BLaER1 (cell line): ENCODE data around the gene FAM174A.
A peak's percentile ranks its signal among the peaks of the same experiment; 100 is the strongest.

ENCODE experiments used
- H3K27ac ChIP-seq: shearing (Covaris generic); formaldehyde crosslinking; 2 replicates; pipeline ENCODE4 v1.8.1; 2022
- H3K27me3 ChIP-seq: shearing (Covaris generic); formaldehyde crosslinking; 2 replicates; pipeline ENCODE4 v1.8.1; 2022
- H3K36me3 ChIP-seq: shearing (Covaris generic); formaldehyde crosslinking; 2 replicates; pipeline ENCODE4 v1.8.1; 2022
- H3K4me1 ChIP-seq: shearing (Covaris generic); formaldehyde crosslinking; 2 replicates; pipeline ENCODE4 v1.8.1; 2022
- H3K4me2 ChIP-seq: shearing (Covaris generic); formaldehyde crosslinking; 2 replicates; pipeline ENCODE4 v1.8.1; 2022
- H3K4me3 ChIP-seq: shearing (Covaris generic); formaldehyde crosslinking; 2 replicates; pipeline ENCODE4 v1.8.1; 2022
- H3K9ac ChIP-seq: shearing (Covaris generic); formaldehyde crosslinking; 2 replicates; pipeline ENCODE4 v1.8.1; 2022
- H3K9me3 ChIP-seq: shearing (Covaris generic); formaldehyde crosslinking; 2 replicates; pipeline ENCODE4 v1.8.1; 2022
- H4K20me1 ChIP-seq: shearing (Covaris generic); formaldehyde crosslinking; 2 replicates; pipeline ENCODE4 v1.8.1; 2022
- Cebpa-rat ChIP-seq: shearing (Covaris generic); IDR thresholded peaks from 2 replicates; pipeline ENCODE4 v1.8.1; 2022

Gene FAM174A

GRCh38 chr5:100535060-100536005 is at the start of gene FAM174A:
Gene FAM174A, plus strand, starts transcription at chr5:100535374. Its CDS starts 157 bp downstream, at chr5:100535531.
- Histone ChIP-seq H3K4me3 (peak within 1 kb of the TSS; percentile 79), H4K20me1 (no peaks in the 10 kb centered on the region), H3K27ac (peak within 1 kb of the TSS; percentile 78), H3K9me3 (peaks cover 15% of the 10 kb centered on the region), H3K4me2 (peak within 1 kb of the TSS; percentile 85), H3K27me3 (no peaks in the 10 kb centered on the region), H3K4me1 (peaks cover 30% of the 10 kb centered on the region), H3K36me3 (no peaks in the 10 kb centered on the region), H3K9ac (peak within 1 kb of the TSS; percentile 81)
- no peak for TF ChIP-seq Cebpa-rat

DNA sequence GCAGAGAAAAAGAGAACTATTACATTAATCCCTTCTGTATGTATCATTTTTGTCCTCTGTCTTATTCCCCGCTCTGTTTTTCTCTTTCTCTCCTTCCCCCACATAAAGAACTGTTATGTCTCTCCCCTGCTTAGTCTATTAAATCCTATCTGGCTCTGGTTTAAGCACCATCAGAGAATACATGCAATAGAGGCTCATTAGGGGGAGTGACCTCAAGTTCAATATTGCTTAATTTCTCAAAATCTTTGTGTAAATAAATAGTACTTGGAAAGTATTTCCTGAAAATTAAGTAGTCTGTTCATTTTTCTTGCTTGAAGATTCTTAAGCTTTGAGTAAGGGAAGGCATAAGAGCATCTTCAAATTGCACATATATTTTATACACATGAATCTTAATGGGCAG is 41.2 kb upstream of the FAM174A start:
- no peaks in the 10 kb centered on the region for H4K20me1 ChIP-seq
- no peaks in the 10 kb centered on the region for H3K36me3 ChIP-seq
- H3K27me3 ChIP-seq: no peaks in the 10 kb centered on the region
- no peak for TF ChIP-seq Cebpa-rat
- H3K4me3 ChIP-seq: no peak overlapping the region
- no peak overlapping the region for H3K27ac ChIP-seq
- no peak overlapping the region for H3K9ac ChIP-seq
- H3K9me3 ChIP-seq: peaks cover 5% of the 10 kb centered on the region
- no peaks in the 10 kb centered on the region for H3K4me1 ChIP-seq
- no peak overlapping the region for H3K4me2 ChIP-seq

DNA sequence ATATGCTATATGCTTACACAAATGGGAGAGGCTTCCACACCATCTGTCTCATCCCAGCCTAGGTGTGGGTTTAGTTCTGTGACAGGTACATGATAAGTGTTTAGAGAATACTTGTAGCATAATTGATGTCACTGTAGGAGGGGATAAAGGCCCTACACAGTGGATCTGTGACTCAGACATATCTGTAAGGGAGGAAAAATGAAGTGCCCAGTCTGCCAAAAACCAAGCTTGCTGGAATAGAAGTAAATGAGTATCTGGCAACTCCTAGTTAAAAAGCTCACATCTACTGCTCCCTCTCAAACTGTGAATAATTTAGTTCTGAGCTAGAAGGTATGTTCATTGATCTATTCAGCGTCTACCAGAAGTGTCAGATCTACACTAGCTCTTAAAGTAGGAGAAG is 38.9 kb upstream of the FAM174A start:
- Histone ChIP-seq H3K27me3 (no peaks in the 10 kb centered on the region), H3K27ac (no peak overlapping the region), H3K4me3 (no peak overlapping the region), H3K9me3 (no peaks in the 10 kb centered on the region), H3K4me1 (no peaks in the 10 kb centered on the region), H3K36me3 (no peaks in the 10 kb centered on the region), H3K4me2 (no peak overlapping the region), H3K9ac (no peak overlapping the region), H4K20me1 (no peaks in the 10 kb centered on the region)
- no peak for TF ChIP-seq Cebpa-rat

GRCh38 chr5:100502684-100503083 is 32.5 kb upstream of the FAM174A start:
- Histone ChIP-seq H3K9ac (no peak overlapping the region), H3K4me1 (no peaks in the 10 kb centered on the region), H3K9me3 (no peaks in the 10 kb centered on the region)

GRCh38 chr5:100505984-100506670 is 29.0 kb upstream of the FAM174A start:
- Histone ChIP-seq H4K20me1 (no peaks in the 10 kb centered on the region), H3K4me2 (no peak overlapping the region), H3K36me3 (no peaks in the 10 kb centered on the region), H3K27me3 (no peaks in the 10 kb centered on the region), H3K9ac (no peak overlapping the region), H3K4me3 (no peak overlapping the region), H3K27ac (no peak overlapping the region), H3K4me1 (no peaks in the 10 kb centered on the region), H3K9me3 (no peaks in the 10 kb centered on the region)
- TF ChIP-seq Cebpa-rat: no peak

More at GRCh38 chr5:100502684-100503083, 32.5 kb upstream of the FAM174A start:
- Histone ChIP-seq H3K4me2 (no peak overlapping the region), H3K36me3 (no peaks in the 10 kb centered on the region), H4K20me1 (no peaks in the 10 kb centered on the region), H3K4me3 (no peak overlapping the region), H3K27me3 (no peaks in the 10 kb centered on the region), H3K27ac (no peak overlapping the region)
- TF ChIP-seq Cebpa-rat: no peak

DNA sequence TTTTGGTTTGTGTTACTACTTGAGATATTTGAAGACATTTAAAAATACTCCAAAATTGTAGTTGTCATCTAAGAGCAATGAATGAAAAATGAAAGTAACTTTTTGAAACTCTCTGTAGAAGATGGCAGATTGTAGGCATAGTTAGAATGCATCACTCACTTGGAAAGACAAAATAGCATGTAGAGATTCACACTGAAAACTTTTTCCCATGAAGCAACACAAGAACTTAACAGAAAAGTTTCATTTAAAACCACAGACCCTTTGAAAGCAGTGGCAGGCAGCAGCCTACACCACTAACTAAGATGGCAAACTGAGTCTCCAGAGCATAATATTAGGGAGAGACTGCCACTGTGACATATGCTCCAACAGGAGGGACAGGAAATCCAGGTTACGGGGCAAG is 18.9 kb upstream of the FAM174A start:
- no peak overlapping the region for H3K27ac ChIP-seq
- H3K36me3 ChIP-seq: no peaks in the 10 kb centered on the region
- H4K20me1 ChIP-seq: no peaks in the 10 kb centered on the region
- H3K27me3 ChIP-seq: no peaks in the 10 kb centered on the region
- TF ChIP-seq Cebpa-rat: no peak
- no peak overlapping the region for H3K4me2 ChIP-seq
- H3K9ac ChIP-seq: no peak overlapping the region
- peaks cover 37% of the 10 kb centered on the region for H3K9me3 ChIP-seq
- no peak overlapping the region for H3K4me3 ChIP-seq
- no peaks in the 10 kb centered on the region for H3K4me1 ChIP-seq

- Histone ChIP-seq H3K27ac (no peak overlapping the region), H3K27me3 (no peaks in the 10 kb centered on the region), H3K36me3 (no peaks in the 10 kb centered on the region), H3K4me2 (no peak overlapping the region), H3K9ac (no peak overlapping the region), H3K4me1 (no peaks in the 10 kb centered on the region), H3K4me3 (no peak overlapping the region), H3K9me3 (peaks cover 37% of the 10 kb centered on the region), H4K20me1 (no peaks in the 10 kb centered on the region)
- TF ChIP-seq Cebpa-rat: no peak
Observed at GRCh38 chr5:100517301-100517974, 17.7 kb upstream of the FAM174A start.

DNA sequence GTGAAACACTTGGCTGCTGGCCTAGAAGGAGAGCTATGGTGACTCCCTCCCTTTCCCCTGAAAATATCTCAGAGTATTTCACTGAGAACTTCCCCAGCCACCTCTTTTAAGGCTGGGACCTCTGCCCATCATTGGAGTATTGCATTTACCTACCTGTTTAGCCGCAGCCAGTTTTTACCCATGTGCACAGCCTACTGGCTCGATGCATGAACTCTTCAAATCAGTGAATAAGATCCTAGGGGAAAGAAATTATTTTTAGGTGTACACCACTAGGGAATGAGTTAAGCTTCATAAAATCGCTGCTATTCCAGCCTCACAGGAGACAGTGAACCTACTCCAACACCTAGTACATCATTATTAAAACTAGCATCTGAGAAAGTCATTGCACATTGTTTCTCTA is 16.8 kb upstream of the FAM174A start:
- H4K20me1 ChIP-seq: no peaks in the 10 kb centered on the region
- no peak for TF ChIP-seq Cebpa-rat
- no peak overlapping the region for H3K27ac ChIP-seq
- no peaks in the 10 kb centered on the region for H3K36me3 ChIP-seq
- no peak overlapping the region for H3K9ac ChIP-seq
- H3K27me3 ChIP-seq: no peaks in the 10 kb centered on the region
- no peak overlapping the region for H3K4me2 ChIP-seq
- H3K9me3 ChIP-seq: peaks cover 37% of the 10 kb centered on the region
- H3K4me3 ChIP-seq: no peak overlapping the region
- no peaks in the 10 kb centered on the region for H3K4me1 ChIP-seq

DNA sequence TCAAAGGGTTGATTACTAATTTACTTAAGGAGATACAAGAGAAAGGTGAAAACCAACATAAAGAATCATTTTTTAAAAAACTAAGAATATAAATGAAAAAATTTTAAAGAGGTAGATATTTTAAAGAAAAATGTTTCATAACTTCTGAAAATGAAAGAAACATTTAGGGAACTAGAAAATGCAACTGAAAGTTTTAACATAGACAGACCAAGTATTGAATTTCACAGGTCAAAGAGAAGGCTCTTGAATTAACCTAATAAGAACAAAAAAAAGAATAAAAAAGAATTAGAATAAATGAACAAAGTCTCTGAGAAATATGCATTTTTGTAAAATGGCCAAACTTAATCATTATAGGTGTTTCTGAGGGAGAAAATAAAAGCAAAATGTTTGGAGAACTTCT is 16.1 kb upstream of the FAM174A start:
- H3K4me2 ChIP-seq: no peak overlapping the region
- H3K9ac ChIP-seq: no peak overlapping the region
- no peaks in the 10 kb centered on the region for H3K4me1 ChIP-seq
- H4K20me1 ChIP-seq: no peaks in the 10 kb centered on the region
- H3K36me3 ChIP-seq: no peaks in the 10 kb centered on the region
- no peak for TF ChIP-seq Cebpa-rat
- no peak overlapping the region for H3K4me3 ChIP-seq
- H3K27ac ChIP-seq: no peak overlapping the region
- H3K27me3 ChIP-seq: no peaks in the 10 kb centered on the region
- H3K9me3 ChIP-seq: peaks cover 37% of the 10 kb centered on the region
